HepG2 (cell line): ENCODE measurements around the gene MCEE.

Experiments
- CTCF ChIP-seq: sonication (generic); formaldehyde crosslinking; IDR thresholded peaks from 2 replicates; pipeline ENCODE4 v1.5.0; 2020; ENCODE audit warnings: mild to moderate bottlenecking, missing genetic modification reagents, moderate library complexity
- GTF2F1 ChIP-seq: fragments of 150-350 bp; IDR thresholded peaks from 2 replicates; pipeline ENCODE4 v1.6.1; 2014; ENCODE audit warnings: low read length
- HNRNPK ChIP-seq: fragments of 200-400 bp; formaldehyde crosslinking; IDR thresholded peaks from 2 replicates; pipeline ENCODE4 v1.6.1; 2018; ENCODE audit warnings: low read length, low read depth, moderate library complexity, mild to moderate bottlenecking; ENCODE audit not compliant: poor library complexity, severe bottlenecking
- KAT7 ChIP-seq: IDR thresholded peaks from 2 replicates; pipeline ENCODE4 v1.6.1; 2018; ENCODE audit warnings: borderline replicate concordance, missing compliant biosample characterization
- PATZ1 ChIP-seq: sonication (generic); formaldehyde crosslinking; IDR thresholded peaks from 2 replicates; pipeline ENCODE4 v1.4.0; 2020; ENCODE audit warnings: missing genetic modification reagents
- PPARG ChIP-seq: conservative IDR thresholded peaks from 2 replicates; pipeline ENCODE4 v1.6.1; 2016; ENCODE audit warnings: missing biosample characterization, missing genetic modification reagents
- SOX13 ChIP-seq, 3 experiments: fragments of 450-650 bp in 1 of 3; sonication (generic) in 1 of 3; formaldehyde crosslinking in 1 of 3; IDR thresholded peaks in 2 of 3; conservative IDR thresholded peaks in 1 of 3; 2 replicates each; pipeline versions ENCODE4 v1.5.0 to v1.6.1; 2016 to 2020; ENCODE audit warnings: antibody characterized with exemption in 1 of 3, mild to moderate bottlenecking in 1 of 3, missing compliant biosample characterization in 1 of 3, missing genetic modification reagents in 1 of 3, moderate library complexity in 1 of 3
- YEATS2 ChIP-seq: sonication (generic); formaldehyde crosslinking; IDR thresholded peaks from 2 replicates; pipeline ENCODE4 v1.4.0; 2020; ENCODE audit warnings: missing genetic modification reagents, borderline replicate concordance
- YY1 ChIP-seq: IDR thresholded peaks from 2 replicates; pipeline ENCODE4 v1.6.1; 2011; ENCODE audit warnings: low read length, low read depth, moderate library complexity, mild to moderate bottlenecking; ENCODE audit not compliant: insufficient read depth, insufficient replicate concordance
- ZFP62 ChIP-seq: sonication (generic); formaldehyde crosslinking; IDR thresholded peaks from 2 replicates; pipeline ENCODE4 v1.4.0; 2020; ENCODE audit warnings: missing genetic modification reagents
- ZFP82 ChIP-seq: sonication (generic); formaldehyde crosslinking; IDR thresholded peaks from 2 replicates; pipeline ENCODE4 v1.5.1; 2020; ENCODE audit warnings: mild to moderate bottlenecking, missing genetic modification reagents, borderline replicate concordance
- ZNF644 ChIP-seq: IDR thresholded peaks from 2 replicates; pipeline ENCODE4 v1.6.1; 2016; ENCODE audit warnings: low read depth
- ZSCAN5A ChIP-seq: sonication (generic); formaldehyde crosslinking; IDR thresholded peaks from 2 replicates; pipeline ENCODE4 v1.8.0; 2022; ENCODE audit warnings: mild to moderate bottlenecking, missing genetic modification reagents, borderline replicate concordance

GRCh38 chr2:71100195-71100964 is 29.6 kb downstream of the MCEE start:
- TF ChIP-seq HNRNPK (no peak), ZNF644 (peak; percentile 80; the same call in 1 of the 2 replicates), ZFP62 (CRISPR knock-in tag) (no peak), GTF2F1 (no peak), YY1 (peak; percentile 33), KAT7 (no peak), CTCF (CRISPR knock-in tag) (peak; percentile 83), PPARG (no peak), SOX13 (IDR thresholded peaks at IDR 0.05) (no peak), SOX13 (CRISPR knock-in tag; conservative IDR thresholded peaks at IDR 0.05 in 1 of 2, IDR thresholded peaks at IDR 0.05 in 1 of 2) (no peak), ZSCAN5A (no peak), ZFP82 (no peak), PATZ1 (CRISPR knock-in tag) (no peak), YEATS2 (peak; percentile 32; the same call in 1 of the 2 replicates)
